IPS DF 19.7 (cell line): Measurements from ENCODE around the gene MZT2A.
"Not testable (repeated sequence)": the region's sequence is repeated elsewhere in the genome, so short reads cannot be mapped to it uniquely, and the experiment has no call there.

Experiments
- DNase-seq: peaks from one replicate; pipeline ENCODE4 v3.0.0-alpha.2; 2013; ENCODE audit warnings: low read depth, low spot score

The MZT2A gene

DNA sequence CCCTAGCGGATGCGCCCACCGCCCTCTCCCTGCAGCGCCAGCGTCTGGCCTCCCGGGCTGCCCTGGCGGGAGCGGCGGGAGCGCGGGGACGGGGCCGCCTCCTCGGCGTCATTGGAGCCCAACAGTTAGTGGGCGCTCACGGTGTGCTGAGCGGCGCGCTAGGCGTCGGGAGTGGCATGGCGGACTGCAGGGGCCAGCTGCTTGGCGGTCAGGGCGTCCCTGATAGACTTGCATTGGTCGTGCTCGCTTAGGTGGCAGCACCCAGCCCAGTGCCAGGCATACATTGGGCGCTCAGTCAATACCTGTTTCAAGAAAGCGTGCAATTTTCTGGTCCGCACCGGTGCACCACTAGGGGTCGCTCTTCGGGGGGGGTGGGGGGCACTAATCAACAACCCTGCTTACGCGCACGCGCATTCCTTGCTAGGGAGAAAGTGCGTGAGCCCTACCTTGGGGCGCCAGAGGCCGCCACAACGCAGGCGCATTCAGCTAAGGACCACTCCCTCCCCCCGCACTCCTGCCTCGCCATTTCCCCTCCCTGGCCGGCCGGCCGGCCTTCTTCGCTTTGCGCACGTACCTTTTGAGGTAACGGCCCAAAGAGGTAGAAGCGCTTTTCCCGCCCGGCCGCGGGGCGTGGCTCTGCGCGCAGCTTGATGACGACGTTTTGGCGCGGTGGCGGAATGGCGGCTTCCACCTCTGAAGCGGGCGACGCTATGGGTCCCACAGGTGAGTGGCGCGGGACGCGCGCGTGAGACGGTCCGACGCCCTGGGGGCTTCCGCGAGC is 411 bp upstream of the MZT2A start:
- DNase-seq, result peak; percentile 45

DNA sequence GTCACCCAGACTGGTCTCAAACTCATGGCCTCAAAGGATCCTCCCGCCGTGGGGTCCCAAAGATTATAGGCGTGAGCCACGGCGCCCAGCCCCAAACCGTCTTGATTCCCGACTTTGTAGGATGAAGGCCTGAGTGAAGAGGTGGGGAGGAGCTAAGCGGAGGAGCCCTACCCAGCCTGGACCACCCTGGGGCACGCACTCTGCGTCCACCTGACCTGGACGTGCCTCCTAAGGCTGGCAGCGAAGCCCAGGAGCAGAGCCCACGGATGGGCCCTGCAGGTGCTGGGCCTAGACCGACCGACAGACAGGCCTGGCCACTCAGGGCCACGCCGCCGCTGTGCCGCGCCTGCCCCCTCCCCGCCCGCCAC is 744 bp downstream of the MZT2A start:
- not testable (repeated sequence) for DNase-seq

DNA sequence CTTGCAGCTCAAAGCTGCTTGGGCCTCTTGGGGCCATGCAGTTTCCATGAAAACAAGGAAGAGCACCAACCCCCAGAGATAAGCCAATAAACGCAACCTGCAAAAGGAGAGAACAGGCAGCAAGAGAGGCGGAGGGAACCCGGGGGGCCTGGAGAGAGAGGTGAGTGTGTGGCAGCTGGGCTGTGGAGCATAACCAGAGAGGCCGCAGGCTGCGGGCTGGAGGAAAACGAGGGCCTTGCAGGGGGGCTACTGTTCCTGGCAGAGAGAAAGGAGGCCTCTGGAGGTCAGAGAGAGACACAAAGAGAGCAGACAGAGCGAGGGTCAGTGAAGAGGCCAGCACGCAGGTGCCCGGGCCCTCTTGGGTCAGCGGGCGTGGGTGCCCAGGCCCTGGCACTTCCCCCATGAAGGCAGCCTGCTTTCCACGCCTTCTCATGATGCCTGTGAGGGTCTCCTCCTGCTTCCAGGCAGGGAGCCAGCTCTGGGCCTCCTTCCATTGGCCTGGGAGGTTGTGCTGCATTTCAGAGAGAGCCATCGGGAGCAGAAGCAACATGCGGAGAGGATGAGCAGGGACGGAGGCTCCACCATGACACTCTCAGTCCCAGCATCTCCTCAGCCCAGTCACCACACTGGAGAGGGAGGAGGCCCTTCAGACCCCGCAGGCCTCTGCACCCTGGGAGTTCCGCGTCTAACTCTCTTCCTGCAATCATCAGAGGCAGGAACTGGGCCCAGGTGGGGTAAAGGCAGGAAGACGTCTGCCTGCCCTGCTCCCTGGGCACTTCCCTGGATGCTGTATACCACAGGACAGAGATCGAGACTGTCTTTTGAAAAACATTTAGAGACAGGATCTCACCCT is 1.4 kb downstream of the MZT2A start:
- DNase-seq, result not testable (repeated sequence)

- DNase-seq, result no peak
These were observed 3.6 kb downstream of the MZT2A start for GRCh38 chr2:131488306-131489205.

- not testable (repeated sequence) for DNase-seq
These were observed 5.8 kb downstream of the MZT2A start for GRCh38 chr2:131486201-131486902.

- not testable (repeated sequence) for DNase-seq
These were observed 7.2 kb downstream of the MZT2A start for GRCh38 chr2:131484906-131485460.

- DNase-seq, result not testable (repeated sequence)
These were observed 8.0 kb downstream of the MZT2A start for GRCh38 chr2:131483981-131484820.

GRCh38 chr2:131482506-131483155 is 9.6 kb downstream of the MZT2A start:
- not testable (repeated sequence) for DNase-seq

GRCh38 chr2:131480351-131480750 is 11.8 kb downstream of the MZT2A start:
- not testable (repeated sequence) for DNase-seq

GRCh38 chr2:131478850-131479461 is 13.2 kb downstream of the MZT2A start:
- not testable (repeated sequence) for DNase-seq

- DNase-seq, result not testable (repeated sequence)
These were observed 13.9 kb downstream of the MZT2A start for GRCh38 chr2:131478074-131478849.

- DNase-seq, result not testable (repeated sequence)
These were observed 15.0 kb downstream of the MZT2A start for GRCh38 chr2:131477227-131477626.

DNA sequence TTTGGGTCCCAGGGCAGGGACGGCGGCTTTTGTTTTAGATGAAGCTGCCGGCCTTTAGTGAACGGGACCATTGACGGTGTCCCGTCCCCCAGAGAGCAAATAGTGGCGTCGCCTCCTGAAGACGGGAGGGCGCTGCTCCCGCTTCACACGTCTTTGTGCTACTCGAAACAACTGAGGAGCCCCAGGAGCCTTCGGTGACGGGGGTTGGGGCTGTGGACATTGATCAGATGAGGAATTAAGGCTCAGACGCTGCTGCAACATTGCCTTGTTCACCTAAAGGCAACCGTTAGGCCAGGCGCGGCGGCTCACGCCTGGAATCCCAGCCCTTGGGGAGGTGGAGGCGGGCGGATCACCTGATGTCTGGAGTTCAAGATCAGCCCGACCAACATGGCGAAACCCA is 15.8 kb downstream of the MZT2A start:
- DNase-seq, result not testable (repeated sequence)

DNA sequence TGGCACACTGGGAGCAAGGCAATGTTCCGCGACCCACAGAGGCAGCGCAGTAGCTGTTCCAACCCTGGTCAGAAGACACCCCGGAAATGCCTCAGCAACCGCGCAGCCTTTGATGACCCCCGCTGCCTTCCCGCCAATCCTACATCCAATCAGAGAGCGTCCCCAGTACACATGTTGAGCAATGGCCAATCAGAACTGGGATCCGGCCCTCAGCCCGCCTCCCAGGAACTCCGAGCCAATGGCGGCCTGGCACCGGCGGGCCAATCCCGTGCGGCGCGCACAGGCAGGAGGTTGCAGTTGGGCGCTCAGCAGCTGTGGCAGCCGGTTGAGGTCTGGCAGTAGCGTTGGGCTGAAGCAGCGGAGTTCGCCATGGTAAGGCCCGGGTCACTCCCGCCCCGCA is 16.4 kb downstream of the MZT2A start, which contains the start of gene TUBA3D:
TUBA3D (plus strand) TSS at position 289 of the 400 bp plus-strand sequence; CDS start at position 370, 81 bp downstream.
- no peak for DNase-seq

GRCh38 chr2:131473266-131473665 is 18.9 kb downstream of the MZT2A start:
- DNase-seq, result not testable (repeated sequence)

DNA sequence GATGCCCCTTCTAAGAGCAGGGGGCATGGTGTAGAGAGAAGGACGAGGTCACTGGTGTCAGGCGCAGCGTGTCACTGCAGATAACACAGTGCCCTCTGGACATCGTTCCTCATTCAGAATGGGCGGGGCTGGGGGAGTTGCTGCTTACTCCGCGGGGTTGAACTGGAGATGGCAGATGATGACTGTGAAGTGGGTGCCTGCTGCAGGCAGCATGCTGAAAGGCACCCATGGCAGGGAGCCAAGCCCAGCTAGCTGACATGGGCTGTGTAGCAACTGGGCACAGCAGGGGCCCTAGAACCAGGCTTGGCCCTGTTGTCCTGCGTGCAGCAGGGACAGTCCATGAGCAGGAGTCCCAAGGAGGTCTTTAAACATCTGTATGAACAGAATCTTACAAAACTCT is 20.6 kb downstream of the MZT2A start:
- not testable (repeated sequence) for DNase-seq

- not testable (repeated sequence) for DNase-seq
These were observed 21.3 kb downstream of the MZT2A start for GRCh38 chr2:131470944-131471343.

GRCh38 chr2:131467722-131468121 is 24.5 kb downstream of the MZT2A start:
- DNase-seq, result not testable (repeated sequence)
